GM19467 (cell line): ENCODE data around the gene PRPF39.
"Not testable (repeated sequence)": the region's sequence is repeated elsewhere in the genome, so short reads cannot be mapped to it uniquely, and the experiment has no call there.

Experiments
- ATAC-seq: cut with Tn5 transposase; IDR thresholded peaks from one replicate; pipeline ENCODE4 v1.9.1; 2021; ENCODE audit warnings: mild to moderate bottlenecking, moderate library complexity; ENCODE audit not compliant: unreplicated experiment

Gene PRPF39

DNA sequence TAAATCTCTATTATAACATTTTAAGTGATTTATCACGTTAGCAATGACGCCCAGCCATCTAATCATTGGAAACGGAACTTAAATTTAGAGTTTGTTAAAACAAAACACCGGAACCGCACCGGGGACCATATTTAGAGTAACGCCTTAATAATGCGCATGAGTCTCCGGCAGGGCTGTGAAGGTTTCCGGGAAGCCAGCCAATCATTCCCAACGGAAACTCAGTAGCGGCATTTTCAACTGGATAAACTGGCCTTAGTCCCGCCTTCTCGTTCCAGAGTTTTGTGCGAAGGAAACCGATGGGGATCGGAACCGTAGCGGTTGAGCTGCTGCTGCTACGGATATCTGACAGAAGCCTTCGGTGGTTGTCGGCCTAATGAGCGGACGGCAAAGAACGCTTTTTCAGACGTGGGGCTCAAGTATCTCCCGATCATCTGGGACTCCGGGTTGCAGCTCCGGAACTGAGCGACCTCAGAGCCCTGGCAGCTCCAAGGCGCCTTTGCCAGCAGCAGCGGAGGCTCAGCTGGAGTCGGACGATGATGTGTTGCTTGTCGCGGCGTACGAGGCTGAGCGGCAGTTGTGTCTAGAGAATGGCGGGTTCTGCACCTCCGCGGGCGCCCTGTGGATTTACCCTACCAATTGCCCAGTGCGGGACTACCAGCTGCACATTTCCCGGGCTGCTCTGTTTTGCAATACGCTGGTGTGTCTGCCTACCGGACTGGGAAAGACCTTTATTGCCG is 51.9 kb downstream of the PRPF39 start, which contains the start of gene FANCM:
FANCM (plus strand) TSS at position 272 of the 737 bp plus-strand sequence; CDS start at position 374, 102 bp downstream.
- ATAC-seq: peak; percentile 37

DNA sequence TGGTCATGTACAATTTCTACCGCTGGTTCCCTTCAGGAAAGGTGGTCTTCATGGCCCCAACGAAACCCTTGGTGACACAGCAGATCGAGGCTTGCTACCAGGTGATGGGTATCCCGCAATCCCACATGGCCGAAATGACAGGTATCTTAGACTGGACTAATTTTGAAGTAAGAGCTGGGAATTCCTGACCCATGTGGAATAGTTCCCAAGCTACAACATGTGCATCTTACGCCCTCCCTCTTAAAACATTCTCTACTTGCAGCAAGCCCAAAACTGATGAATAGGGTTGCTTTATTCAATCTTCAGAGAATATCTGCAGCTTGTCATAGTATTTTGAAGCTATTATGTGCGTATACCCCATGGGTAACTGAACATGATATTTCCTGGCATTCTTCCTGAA is 52.5 kb downstream of the PRPF39 start:
- ATAC-seq: no peak

DNA sequence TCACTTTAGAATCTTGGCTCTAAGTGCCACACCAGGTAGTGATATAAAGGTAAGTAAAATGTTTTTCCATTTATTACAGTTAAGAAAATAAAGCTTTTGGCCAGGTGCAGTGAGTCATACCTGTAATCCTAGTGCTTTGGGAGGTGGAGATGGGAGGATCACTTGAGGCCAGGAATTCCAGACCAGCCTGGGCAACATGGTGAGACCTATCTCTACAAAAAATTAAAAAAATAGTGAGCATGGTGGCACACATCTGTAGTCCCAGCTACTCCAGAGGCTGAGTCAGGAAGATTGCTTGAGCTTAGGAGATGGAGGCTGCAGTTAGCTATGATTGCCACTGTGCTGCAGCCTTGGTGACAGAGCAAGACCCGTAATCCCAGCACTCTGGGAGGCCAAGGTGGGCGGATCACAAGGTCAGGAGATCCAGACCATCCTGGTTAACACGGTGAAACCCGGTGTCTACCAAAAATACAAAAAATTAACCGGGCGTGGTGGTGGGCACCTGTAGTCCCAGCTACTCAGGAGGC is 56.8 kb downstream of the PRPF39 start:
- no peak for ATAC-seq

DNA sequence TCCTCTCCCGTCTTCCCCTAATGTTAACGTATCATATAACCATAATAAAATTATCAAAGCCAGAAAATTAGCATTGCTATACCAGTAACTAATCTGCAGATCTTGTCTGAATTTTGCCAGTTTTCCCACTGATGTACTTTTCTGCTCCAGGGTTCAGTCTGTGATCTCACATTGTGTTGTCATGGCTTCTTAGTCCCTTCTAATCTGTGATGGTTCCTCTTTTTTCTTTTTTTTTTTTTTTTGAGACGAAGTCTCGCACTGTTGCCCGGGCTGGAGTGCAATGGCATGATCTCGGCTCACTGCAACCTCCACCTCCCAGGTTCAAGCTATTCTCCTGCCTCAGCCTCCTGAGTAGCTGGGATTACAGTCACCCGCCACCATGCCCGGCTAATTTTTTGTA is 58.2 kb downstream of the PRPF39 start:
- ATAC-seq: not testable (repeated sequence)

DNA sequence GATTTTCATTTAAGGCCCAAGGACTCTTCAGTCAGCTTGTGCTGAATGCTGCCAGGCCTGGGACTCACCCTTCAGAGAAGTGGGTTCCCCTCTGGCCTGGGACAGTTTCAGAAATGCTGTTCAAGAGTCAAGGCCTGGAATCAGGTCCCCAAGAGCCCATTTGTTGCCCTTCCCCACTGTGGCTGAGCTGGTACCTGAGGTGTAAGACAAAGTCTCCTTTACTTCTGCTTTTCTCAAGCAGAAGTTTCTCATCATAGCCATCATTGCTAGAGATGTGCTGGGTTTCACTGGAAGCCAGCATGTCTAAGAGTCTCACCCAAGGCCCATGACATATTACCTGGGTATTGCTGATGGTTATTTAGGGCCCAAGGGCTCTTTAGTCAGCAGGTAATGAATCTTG is 60.7 kb downstream of the PRPF39 start:
- no peak for ATAC-seq

DNA sequence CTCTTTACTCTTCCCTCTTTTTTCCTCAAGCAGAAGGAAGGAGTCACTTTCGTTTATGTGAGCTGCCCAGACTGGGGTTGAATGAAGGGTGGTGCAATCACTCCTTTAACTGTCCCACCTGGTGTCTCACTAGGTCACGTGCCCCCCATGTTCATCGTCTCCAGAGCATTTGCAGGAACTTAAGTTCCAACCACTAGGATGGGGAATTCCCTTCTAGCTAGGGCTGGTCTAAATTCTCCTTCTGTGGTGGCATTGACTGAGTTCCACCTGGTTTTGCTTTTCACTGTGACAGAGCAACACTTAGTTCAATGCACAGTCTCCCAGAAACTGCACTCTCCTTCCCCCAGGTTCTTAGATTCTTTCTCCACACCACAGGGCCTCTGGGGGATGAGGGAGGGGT is 61.3 kb downstream of the PRPF39 start:
- ATAC-seq: no peak

DNA sequence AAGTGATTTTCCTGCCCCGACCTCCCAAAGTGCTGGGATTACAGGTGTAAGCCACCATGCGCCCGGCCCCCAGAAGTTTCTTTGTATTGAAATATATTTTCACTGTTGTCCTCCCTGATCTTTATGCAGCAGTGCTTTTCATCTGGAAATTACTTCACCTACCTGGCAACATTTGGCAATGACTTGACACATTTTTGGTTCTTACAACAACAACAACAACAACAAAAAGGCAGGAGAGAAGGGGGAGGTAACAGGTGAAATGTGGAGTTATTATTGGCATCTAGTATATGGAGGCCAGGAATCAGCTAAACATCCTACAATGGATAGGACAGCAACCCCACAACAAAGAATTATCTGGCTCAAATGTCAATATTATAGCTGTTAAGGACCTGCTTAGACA is 65.7 kb downstream of the PRPF39 start:
- no peak for ATAC-seq

DNA sequence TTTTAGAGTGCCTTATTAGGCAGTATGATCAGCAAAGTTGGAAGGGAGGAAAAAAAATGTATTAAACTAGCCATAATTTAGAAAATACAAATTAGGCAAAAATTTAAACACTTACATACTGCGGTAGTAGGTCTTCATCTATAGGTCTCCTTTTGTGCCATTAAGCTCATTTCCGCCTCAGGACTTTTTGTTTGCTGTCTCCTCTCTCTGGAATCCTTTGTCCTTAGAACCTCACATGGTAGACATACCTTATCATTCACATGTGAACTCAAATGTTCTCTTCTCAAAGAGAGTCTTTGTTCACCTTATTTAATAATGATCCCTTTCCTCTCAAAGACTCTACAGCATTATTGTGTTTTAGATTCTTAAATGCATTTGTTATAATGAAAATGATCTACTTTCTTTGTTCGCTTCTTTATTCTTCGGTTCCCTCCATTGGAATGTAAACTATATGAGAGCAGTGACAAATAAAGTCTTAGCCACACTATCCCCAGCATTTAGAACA is 66.5 kb downstream of the PRPF39 start:
- no peak for ATAC-seq

DNA sequence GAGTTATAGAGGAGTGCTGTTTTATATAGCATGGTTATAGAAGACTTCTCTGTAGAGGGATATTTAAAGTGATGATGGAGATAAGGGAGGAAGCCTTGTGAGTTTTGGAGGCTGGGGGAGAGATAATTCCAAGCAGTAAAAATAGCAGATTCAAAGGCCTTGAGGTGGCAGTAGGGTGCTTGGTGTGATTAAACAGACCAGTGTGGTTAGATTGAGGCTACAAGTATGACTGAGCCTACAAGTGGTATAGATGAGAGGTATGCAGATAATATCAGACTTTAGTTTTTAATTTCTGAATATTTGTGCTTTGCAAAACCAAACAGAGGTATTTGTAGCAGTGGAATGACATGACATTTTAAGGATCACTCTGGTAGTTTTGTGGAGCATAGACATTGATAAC is 72.2 kb downstream of the PRPF39 start:
- ATAC-seq: no peak
